Sigmoid colon (tissue), 4 donors: ENCODE data around the gene ANP32E.

ENCODE experiments used
- POLR2A ChIP-seq, 2 donors: fragments of 450-650 bp; IDR thresholded peaks; one replicate each; pipeline ENCODE4 v1.6.1; 2016; ENCODE audit warnings: antibody characterized with exemption in 2 of 2, mild to moderate bottlenecking in 2 of 2, moderate library complexity in 2 of 2
- POLR2AphosphoS5 ChIP-seq, 4 donors: sonication (generic); formaldehyde crosslinking; IDR thresholded peaks; one replicate each; pipeline ENCODE4 v1.6.1; 2017; ENCODE audit warnings: antibody characterized with exemption in 4 of 4
- TF ChIP-seq, protein P1 (sequence below), 4 experiments: fragments of 450-650 bp in 3 of 4; fragments of 200-600 bp in 1 of 4; IDR thresholded peaks; one replicate each; pipeline ENCODE4 v1.5.1; 2016 to 2019; ENCODE audit warnings: antibody characterized with exemption in 4 of 4, mild to moderate bottlenecking in 3 of 4, moderate library complexity in 2 of 4

DNA sequence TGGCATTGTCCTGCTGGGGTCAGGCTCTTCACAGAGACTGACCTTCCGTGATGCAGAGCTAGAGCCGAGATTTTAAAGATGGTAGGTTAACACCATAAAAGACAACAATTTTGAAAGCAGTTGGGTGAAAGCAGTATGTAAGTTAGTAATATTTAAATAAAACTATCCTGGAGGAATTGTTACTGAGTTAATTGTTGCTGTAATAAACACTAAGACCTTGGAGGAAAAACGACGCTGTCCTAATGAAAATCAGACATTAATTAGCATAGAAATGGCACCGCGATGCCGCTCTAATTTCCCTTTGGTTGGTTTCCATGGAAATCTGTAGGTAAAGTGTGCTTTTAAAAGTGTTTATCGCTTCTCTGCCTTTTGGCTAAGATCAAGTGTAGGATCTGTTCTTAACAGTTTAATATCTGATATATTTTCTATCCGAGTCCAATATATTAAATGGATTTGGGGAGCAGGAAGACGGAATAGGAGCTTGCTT lies 745 bp upstream of the ANP32E start:
- TF ChIP-seq, protein P1, sequence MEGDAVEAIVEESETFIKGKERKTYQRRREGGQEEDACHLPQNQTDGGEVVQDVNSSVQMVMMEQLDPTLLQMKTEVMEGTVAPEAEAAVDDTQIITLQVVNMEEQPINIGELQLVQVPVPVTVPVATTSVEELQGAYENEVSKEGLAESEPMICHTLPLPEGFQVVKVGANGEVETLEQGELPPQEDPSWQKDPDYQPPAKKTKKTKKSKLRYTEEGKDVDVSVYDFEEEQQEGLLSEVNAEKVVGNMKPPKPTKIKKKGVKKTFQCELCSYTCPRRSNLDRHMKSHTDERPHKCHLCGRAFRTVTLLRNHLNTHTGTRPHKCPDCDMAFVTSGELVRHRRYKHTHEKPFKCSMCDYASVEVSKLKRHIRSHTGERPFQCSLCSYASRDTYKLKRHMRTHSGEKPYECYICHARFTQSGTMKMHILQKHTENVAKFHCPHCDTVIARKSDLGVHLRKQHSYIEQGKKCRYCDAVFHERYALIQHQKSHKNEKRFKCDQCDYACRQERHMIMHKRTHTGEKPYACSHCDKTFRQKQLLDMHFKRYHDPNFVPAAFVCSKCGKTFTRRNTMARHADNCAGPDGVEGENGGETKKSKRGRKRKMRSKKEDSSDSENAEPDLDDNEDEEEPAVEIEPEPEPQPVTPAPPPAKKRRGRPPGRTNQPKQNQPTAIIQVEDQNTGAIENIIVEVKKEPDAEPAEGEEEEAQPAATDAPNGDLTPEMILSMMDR (IDR thresholded peaks at IDR 0.05) = no peak
- TF ChIP-seq POLR2A (IDR thresholded peaks at IDR 0.05) = no peak
- TF ChIP-seq POLR2AphosphoS5 (IDR thresholded peaks at IDR 0.05) = no peak
